HCT116 (cell line): ENCODE data around the gene SLC35E2B. TPM values are rescaled to one million over a fixed set of nuclear protein-coding genes. Genes with fewer than 3 reads are reported as not detected.

Experiments
- ATAC-seq: fragments of 200-7000 bp; cut with Tn5 transposase; 2 replicates; pipeline ENCODE4 v1.9.1; 2020; ENCODE audit warnings: mild to moderate bottlenecking, moderate library complexity
- BruUV-seq: library from RNA; stranded (reverse); fragments of 400-500 nt; replicated peaks from 2 replicates; lab custom pipeline; 2021; lab: Mats Ljungman, UMichigan
- CTCF ChIA-PET: fragments of 300-600 bp; sonication (Branson Sonifier 250); formaldehyde crosslinking; loops from one replicate; lab custom pipeline; 2021; ENCODE audit warnings: antibody characterized with exemption; lab: Charles Lee
- POLR2A ChIA-PET: fragments of 300-600, 350-600 bp; sonication (Branson Sonifier 250); formaldehyde crosslinking; loops from one replicate; lab custom pipeline; 2021; ENCODE audit warnings: antibody characterized with exemption; lab: Charles Lee
- RAD21 ChIA-PET, 2 experiments: fragments of 300-600 bp; sonication (Branson Sonifier 250); formaldehyde crosslinking; loops; one replicate each; lab custom pipeline; 2023; ENCODE audit warnings: low total read pairs in 2 of 2; ENCODE audit not compliant: uncharacterized antibody in 2 of 2, unreplicated experiment in 2 of 2, low non-redundant PET in 1 of 2; lab: Charles Lee
- DNase-seq: peaks from one replicate; pipeline ENCODE4 v3.0.0-alpha.2; 2010; ENCODE audit warnings: low read depth, low spot score
- H2AFZ ChIP-seq: fragments of 200-600 bp; shearing (Covaris generic), sonication (generic); 2 replicates; pipeline ENCODE4 v1.6.1; 2017; ENCODE audit warnings: low read depth, mixed run types, mixed read lengths, antibody characterized with exemption, low read length; ENCODE audit not compliant: poor library complexity, severe bottlenecking
- H3K27ac ChIP-seq: 2 replicates; pipeline ENCODE4 v1.5.1; 2012; ENCODE audit warnings: low read depth, low read length
- H3K27me3 ChIP-seq: fragments of 200-600 bp; sonication (generic); 2 replicates; pipeline ENCODE4 v1.6.1; 2016; ENCODE audit warnings: mixed run types, low read length, mixed read lengths; ENCODE audit not compliant: insufficient read depth
- H3K36me3 ChIP-seq, 2 experiments: fragments of 200-500 bp in 1 of 2; fragments of 200-600 bp in 1 of 2; sonication (Bioruptor generic) in 1 of 2; sonication (generic) in 1 of 2; 2 replicates each; pipeline versions ENCODE4 v1.5.1 to v1.6.1; 2014 to 2016; ENCODE audit warnings: low read length in 2 of 2, inconsistent platforms in 1 of 2, mixed read lengths in 1 of 2, mixed run types in 1 of 2; ENCODE audit not compliant: insufficient read depth in 2 of 2, control insufficient read depth in 1 of 2
- H3K4me1 ChIP-seq, 2 experiments: fragments of 200-600 bp in 1 of 2; sonication (generic) in 1 of 2; 2 replicates each; pipeline versions ENCODE4 v1.5.1 to v1.6.1; 2012 to 2017; ENCODE audit warnings: low read length in 2 of 2, inconsistent platforms in 1 of 2, mild to moderate bottlenecking in 1 of 2, mixed read lengths in 1 of 2, mixed run types in 1 of 2, moderate library complexity in 1 of 2; ENCODE audit not compliant: insufficient read depth in 2 of 2, control insufficient read depth in 1 of 2
- H3K4me2 ChIP-seq: fragments of 200-600 bp; sonication (generic); 2 replicates; pipeline ENCODE4 v1.6.1; 2017; ENCODE audit warnings: mixed run types, low read length, mixed read lengths
- H3K4me3 ChIP-seq, 2 experiments: fragments of 200-600 bp in 1 of 2; sonication (generic) in 1 of 2; replicated peaks in 1 of 2; 2 replicates each; pipeline ENCODE4 v1.5.1; 2011 to 2016; ENCODE audit warnings: low read length in 2 of 2, control low read depth in 1 of 2, low read depth in 1 of 2, mild to moderate bottlenecking in 1 of 2, mixed read lengths in 1 of 2, mixed run types in 1 of 2
- H3K79me2 ChIP-seq: fragments of 200-600 bp; sonication (generic); 2 replicates; pipeline ENCODE4 v1.6.1; 2017; ENCODE audit warnings: mild to moderate bottlenecking, mixed run types, low read length, moderate library complexity, mixed read lengths; ENCODE audit not compliant: insufficient read depth
- H3K9ac ChIP-seq: fragments of 200-600 bp; sonication (generic); 2 replicates; pipeline ENCODE4 v1.6.1; 2016; ENCODE audit warnings: low read length, mixed read lengths
- H3K9me2 ChIP-seq: fragments of 200-600 bp; sonication (generic), shearing (Covaris generic); 2 replicates; pipeline ENCODE4 v1.6.1; 2017; ENCODE audit warnings: mixed run types, mild to moderate bottlenecking, moderate library complexity; ENCODE audit not compliant: insufficient read depth
- H3K9me3 ChIP-seq, 2 experiments: fragments of 200-500 bp in 1 of 2; fragments of 200-600 bp in 1 of 2; sonication (Bioruptor generic) in 1 of 2; sonication (generic) in 1 of 2; 2 replicates each; pipeline ENCODE4 v1.6.1; 2014 to 2017; ENCODE audit warnings: low read length in 2 of 2, mixed read lengths in 2 of 2, inconsistent platforms in 1 of 2, low read depth in 1 of 2, mild to moderate bottlenecking in 1 of 2, mixed run types in 1 of 2, moderate library complexity in 1 of 2; ENCODE audit not compliant: control insufficient read depth in 1 of 2, insufficient read depth in 1 of 2
- H4K20me1 ChIP-seq: fragments of 200-600 bp; sonication (generic), shearing (Covaris generic); 2 replicates; pipeline ENCODE4 v1.6.1; 2017; ENCODE audit warnings: mixed run types, mild to moderate bottlenecking, moderate library complexity; ENCODE audit not compliant: insufficient read depth
- ATF3 ChIP-seq: IDR thresholded peaks from 2 replicates; pipeline ENCODE4 v1.6.1; 2012
- CEBPB ChIP-seq: IDR thresholded peaks from 2 replicates; pipeline ENCODE4 v1.6.1; 2012; ENCODE audit warnings: low read depth
- EZH2 ChIP-seq: fragments of 200-600 bp; sonication (generic); IDR thresholded peaks from 2 replicates; pipeline ENCODE4 v1.6.1; 2017; ENCODE audit warnings: antibody characterized with exemption, mixed run types
- POLR2AphosphoS5 ChIP-seq: IDR thresholded peaks from 2 replicates; pipeline ENCODE4 v1.6.1; 2011; ENCODE audit warnings: mild to moderate bottlenecking, low read depth, low read length, moderate library complexity
- SIN3A ChIP-seq: IDR thresholded peaks from 2 replicates; pipeline ENCODE4 v1.6.1; 2012; ENCODE audit warnings: low read depth
- SRF ChIP-seq: IDR thresholded peaks from 2 replicates; pipeline ENCODE4 v1.6.1; 2012; ENCODE audit warnings: low read depth
- TCF7L2 ChIP-seq: IDR thresholded peaks from 2 replicates; pipeline ENCODE4 v1.7.0; 2011; ENCODE audit warnings: borderline replicate concordance, inconsistent platforms; ENCODE audit not compliant: insufficient read depth, insufficient read length; ENCODE audit errors: extremely low read depth
- intact Hi-C: fragments of 100-400 bp; cut with micrococcal nuclease; formaldehyde crosslinking; loops from 2 replicates; pipeline ENCODE4 v1.10.0; 2022
- total RNA-seq: library from RNA; stranded (reverse); gene quantifications from one replicate; pipeline ENCODE4 v1.2.1, GENCODE V29; 2021; ENCODE audit not compliant: unreplicated experiment
- TF ChIP-seq, protein P1 (sequence below), 3 experiments: fragments of 200-600 bp in 1 of 3; sonication (generic) in 1 of 3; IDR thresholded peaks in 2 of 3; conservative IDR thresholded peaks in 1 of 3; 2 replicates each; pipeline ENCODE4 v1.5.1; 2012 to 2017; ENCODE audit warnings: low read depth in 2 of 3, low read length in 2 of 3, antibody characterized with exemption in 1 of 3, borderline replicate concordance in 1 of 3, control low read depth in 1 of 3, mild to moderate bottlenecking in 1 of 3, mixed read lengths in 1 of 3, mixed run types in 1 of 3, moderate library complexity in 1 of 3; ENCODE audit not compliant: insufficient read depth in 1 of 3
- TF ChIP-seq, protein P2 (sequence below): IDR thresholded peaks from 2 replicates; pipeline ENCODE4 v1.6.1; 2011; ENCODE audit warnings: mild to moderate bottlenecking, low read length, moderate library complexity; ENCODE audit not compliant: insufficient replicate concordance; ENCODE audit errors: extremely low read depth
- TF ChIP-seq, protein P3 (sequence below): IDR thresholded peaks from 2 replicates; pipeline ENCODE4 v1.6.1; 2012

SLC35E2B gene
- total RNA-seq, 1 experiment from 2014 or later = 30.3 TPM

- TF ChIP-seq, protein P1, sequence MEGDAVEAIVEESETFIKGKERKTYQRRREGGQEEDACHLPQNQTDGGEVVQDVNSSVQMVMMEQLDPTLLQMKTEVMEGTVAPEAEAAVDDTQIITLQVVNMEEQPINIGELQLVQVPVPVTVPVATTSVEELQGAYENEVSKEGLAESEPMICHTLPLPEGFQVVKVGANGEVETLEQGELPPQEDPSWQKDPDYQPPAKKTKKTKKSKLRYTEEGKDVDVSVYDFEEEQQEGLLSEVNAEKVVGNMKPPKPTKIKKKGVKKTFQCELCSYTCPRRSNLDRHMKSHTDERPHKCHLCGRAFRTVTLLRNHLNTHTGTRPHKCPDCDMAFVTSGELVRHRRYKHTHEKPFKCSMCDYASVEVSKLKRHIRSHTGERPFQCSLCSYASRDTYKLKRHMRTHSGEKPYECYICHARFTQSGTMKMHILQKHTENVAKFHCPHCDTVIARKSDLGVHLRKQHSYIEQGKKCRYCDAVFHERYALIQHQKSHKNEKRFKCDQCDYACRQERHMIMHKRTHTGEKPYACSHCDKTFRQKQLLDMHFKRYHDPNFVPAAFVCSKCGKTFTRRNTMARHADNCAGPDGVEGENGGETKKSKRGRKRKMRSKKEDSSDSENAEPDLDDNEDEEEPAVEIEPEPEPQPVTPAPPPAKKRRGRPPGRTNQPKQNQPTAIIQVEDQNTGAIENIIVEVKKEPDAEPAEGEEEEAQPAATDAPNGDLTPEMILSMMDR (IDR thresholded peaks at IDR 0.05 in 2 of 3, conservative IDR thresholded peaks at IDR 0.05 in 1 of 3; ENCODE audit: borderline replicate concordance in 1 of 3, insufficient read depth in 1 of 3, low read depth in 2 of 3, low read length in 2 of 3) = no peak
- TF ChIP-seq, all 23 proteins: peak for 0
Measured at GRCh38 chr1:1625404-1625775, 67.2 kb downstream of the SLC35E2B start (continued).

DNA sequence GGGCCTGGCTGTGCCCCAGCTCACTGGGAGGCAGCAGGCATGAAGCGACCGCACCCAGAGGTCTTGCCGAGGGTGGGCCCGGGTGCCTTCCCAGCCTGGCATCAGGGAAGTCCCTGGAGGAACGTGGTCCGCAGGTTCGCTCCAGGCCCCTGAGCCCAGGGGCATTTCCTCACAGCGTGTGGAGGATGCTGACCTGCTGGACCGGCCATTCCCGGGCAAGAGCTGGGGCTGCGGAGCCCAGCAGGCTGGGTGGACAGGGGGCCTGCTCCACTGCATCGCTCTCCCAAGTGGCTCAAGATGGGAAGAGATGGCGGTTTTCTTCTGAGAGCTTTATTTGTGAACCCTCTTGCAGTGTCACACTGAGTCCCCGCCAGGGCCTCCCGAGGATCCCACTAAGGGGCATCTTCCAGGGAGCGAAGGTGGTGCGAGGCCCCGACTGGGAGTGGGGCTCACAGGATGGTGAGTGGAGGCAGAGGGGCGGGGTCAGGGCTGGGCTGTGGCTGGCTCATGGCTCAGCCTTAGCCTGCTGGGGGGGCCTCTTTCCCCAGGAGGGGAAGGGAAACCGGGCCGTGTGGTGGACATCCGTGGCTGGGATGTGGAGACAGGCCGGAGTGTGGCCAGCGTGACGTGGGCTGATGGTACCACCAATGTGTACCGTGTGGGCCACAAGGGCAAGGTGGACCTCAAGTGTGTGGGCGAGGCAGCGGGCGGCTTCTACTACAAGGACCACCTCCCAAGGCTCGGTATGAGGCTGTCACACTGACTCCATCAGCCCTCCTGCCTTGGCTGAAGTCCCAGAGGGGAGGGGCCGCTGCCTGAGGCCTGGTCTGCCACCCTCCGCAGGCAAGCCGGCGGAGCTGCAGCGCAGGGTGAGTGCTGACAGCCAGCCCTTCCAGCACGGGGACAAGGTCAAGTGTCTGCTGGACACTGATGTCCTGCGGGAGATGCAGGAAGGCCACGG is 67.9 kb downstream of the SLC35E2B start:
- ChIA-PET RAD21 (no interaction called here), POLR2A (no interaction called here), CTCF (no interaction called here)
- no peak overlapping the region for H3K27ac ChIP-seq
- H3K79me2 ChIP-seq = peaks cover 13% of the 10 kb centered on the region; the same call in 1 of the 2 replicates
- no peak overlapping the region for H3K9ac ChIP-seq
- H3K27me3 ChIP-seq = no peaks in the 10 kb centered on the region
- intact Hi-C loops = no loop called here
- TF ChIP-seq SRF = no peak
- TF ChIP-seq, protein P2, sequence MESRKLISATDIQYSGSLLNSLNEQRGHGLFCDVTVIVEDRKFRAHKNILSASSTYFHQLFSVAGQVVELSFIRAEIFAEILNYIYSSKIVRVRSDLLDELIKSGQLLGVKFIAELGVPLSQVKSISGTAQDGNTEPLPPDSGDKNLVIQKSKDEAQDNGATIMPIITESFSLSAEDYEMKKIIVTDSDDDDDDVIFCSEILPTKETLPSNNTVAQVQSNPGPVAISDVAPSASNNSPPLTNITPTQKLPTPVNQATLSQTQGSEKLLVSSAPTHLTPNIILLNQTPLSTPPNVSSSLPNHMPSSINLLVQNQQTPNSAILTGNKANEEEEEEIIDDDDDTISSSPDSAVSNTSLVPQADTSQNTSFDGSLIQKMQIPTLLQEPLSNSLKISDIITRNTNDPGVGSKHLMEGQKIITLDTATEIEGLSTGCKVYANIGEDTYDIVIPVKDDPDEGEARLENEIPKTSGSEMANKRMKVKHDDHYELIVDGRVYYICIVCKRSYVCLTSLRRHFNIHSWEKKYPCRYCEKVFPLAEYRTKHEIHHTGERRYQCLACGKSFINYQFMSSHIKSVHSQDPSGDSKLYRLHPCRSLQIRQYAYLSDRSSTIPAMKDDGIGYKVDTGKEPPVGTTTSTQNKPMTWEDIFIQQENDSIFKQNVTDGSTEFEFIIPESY = no peak
- no peak for TF ChIP-seq ATF3
- no peak for TF ChIP-seq CEBPB
- no peak for TF ChIP-seq POLR2AphosphoS5
- TF ChIP-seq TCF7L2 = no peak
- TF ChIP-seq, protein P3, sequence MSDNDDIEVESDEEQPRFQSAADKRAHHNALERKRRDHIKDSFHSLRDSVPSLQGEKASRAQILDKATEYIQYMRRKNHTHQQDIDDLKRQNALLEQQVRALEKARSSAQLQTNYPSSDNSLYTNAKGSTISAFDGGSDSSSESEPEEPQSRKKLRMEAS = no peak
- TF ChIP-seq EZH2 = no peak
- no peak for TF ChIP-seq SIN3A
- H3K9me3 ChIP-seq = no peaks in the 10 kb centered on the region
- H3K36me3 ChIP-seq = no peaks in the 10 kb centered on the region
- H3K4me2 ChIP-seq = no peak overlapping the region
- no peaks in the 10 kb centered on the region for H3K9me2 ChIP-seq
- peaks cover 4 to 42% of the 10 kb centered on the region in 2 experiments for H3K4me1 ChIP-seq
- no peaks in the 10 kb centered on the region for H4K20me1 ChIP-seq
- no peak overlapping the region for H2AFZ ChIP-seq
- DNase-seq (no peak), ATAC-seq (no peak)
- no peak overlapping the region for H3K4me3 ChIP-seq
- no TSS peak for BruUV-seq
